Measurements from ENCODE around the gene CSTPP1.

DNA sequence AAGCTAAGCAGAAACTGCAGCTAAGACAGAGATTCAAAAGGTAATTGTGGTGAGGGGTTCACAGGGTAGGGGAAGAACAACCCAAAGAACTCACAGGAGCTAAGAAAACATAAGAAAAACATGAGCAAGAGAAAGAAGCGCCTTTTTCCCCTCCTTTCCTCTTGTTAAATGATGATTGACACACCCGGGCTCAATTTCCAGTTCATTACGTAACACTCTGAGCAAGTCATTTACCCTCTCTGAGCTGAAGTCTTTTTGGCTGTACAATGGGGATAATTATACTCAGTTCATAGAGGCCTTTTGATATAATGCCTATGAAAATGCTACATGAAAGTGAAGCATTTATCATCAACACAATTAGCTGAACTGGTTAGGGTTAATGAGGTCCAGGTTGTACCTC lies 35.4 kb upstream of the CSTPP1 start:
- TF ChIP-seq CTCF (IDR thresholded peaks at IDR 0.05) (no peak), POLR2A (IDR thresholded peaks at IDR 0.05) (no peak)

Measured in Peyer's patch (tissue), 4 donors.